B cell (primary cell): ENCODE results near the gene DAB1.

ENCODE experiments used
- EZH2 ChIP-seq: IDR thresholded peaks from 2 replicates; pipeline ENCODE4 v1.6.1; 2012; ENCODE audit warnings: borderline replicate concordance, low read depth, mild to moderate bottlenecking, moderate library complexity, low read length; ENCODE audit not compliant: insufficient read depth, poor library complexity, severe bottlenecking
- TF ChIP-seq, protein P1 (sequence below): fragments of 200-600 bp; IDR thresholded peaks from one replicate; pipeline ENCODE4 v1.8.0; 2022; ENCODE audit warnings: antibody characterized with exemption, mild to moderate bottlenecking

DNA sequence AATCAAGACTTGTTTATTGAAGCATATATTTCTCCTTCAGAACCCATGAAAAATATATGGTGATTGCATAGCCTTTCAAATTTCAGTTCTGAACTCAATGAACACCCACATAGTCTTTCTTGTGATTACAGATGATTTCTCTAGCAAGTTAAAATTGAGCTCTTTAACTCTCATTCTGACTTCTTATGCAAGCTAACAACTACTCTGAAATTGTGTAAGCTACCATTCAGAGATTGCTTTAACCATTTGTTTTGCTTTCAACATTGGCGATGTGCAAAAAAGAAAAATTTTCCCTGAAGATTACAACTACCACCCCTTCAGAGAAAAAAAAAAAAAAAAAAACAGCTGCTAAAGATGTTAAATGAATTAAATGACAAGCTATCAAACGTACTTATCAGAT is 193.9 kb downstream of the DAB1 start:
- TF ChIP-seq, protein P1, sequence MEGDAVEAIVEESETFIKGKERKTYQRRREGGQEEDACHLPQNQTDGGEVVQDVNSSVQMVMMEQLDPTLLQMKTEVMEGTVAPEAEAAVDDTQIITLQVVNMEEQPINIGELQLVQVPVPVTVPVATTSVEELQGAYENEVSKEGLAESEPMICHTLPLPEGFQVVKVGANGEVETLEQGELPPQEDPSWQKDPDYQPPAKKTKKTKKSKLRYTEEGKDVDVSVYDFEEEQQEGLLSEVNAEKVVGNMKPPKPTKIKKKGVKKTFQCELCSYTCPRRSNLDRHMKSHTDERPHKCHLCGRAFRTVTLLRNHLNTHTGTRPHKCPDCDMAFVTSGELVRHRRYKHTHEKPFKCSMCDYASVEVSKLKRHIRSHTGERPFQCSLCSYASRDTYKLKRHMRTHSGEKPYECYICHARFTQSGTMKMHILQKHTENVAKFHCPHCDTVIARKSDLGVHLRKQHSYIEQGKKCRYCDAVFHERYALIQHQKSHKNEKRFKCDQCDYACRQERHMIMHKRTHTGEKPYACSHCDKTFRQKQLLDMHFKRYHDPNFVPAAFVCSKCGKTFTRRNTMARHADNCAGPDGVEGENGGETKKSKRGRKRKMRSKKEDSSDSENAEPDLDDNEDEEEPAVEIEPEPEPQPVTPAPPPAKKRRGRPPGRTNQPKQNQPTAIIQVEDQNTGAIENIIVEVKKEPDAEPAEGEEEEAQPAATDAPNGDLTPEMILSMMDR, result no peak
- no peak for TF ChIP-seq EZH2
